ENCODE results near the gene SS18L1.

DNA sequence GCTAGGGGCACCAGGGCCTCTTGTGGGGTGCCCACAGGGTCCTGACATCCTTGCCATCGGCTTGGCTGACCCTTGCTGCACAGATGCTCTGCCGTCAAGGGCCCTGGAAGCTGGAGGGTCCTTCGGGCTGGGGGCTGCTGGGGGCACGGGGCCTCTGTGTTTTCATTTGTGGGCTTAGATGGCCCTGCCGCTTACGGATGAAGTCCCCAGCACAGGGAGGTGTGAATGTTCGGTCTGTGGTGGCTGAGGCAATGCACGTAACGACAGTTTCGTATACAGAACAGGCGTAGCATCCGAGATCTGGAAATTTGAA, 14.5 kb downstream of the SS18L1 start:
- TF ChIP-seq, protein P1, sequence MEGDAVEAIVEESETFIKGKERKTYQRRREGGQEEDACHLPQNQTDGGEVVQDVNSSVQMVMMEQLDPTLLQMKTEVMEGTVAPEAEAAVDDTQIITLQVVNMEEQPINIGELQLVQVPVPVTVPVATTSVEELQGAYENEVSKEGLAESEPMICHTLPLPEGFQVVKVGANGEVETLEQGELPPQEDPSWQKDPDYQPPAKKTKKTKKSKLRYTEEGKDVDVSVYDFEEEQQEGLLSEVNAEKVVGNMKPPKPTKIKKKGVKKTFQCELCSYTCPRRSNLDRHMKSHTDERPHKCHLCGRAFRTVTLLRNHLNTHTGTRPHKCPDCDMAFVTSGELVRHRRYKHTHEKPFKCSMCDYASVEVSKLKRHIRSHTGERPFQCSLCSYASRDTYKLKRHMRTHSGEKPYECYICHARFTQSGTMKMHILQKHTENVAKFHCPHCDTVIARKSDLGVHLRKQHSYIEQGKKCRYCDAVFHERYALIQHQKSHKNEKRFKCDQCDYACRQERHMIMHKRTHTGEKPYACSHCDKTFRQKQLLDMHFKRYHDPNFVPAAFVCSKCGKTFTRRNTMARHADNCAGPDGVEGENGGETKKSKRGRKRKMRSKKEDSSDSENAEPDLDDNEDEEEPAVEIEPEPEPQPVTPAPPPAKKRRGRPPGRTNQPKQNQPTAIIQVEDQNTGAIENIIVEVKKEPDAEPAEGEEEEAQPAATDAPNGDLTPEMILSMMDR (conservative IDR thresholded peaks at IDR 0.05; ENCODE audit: low read length) = no peak
- no peak for TF ChIP-seq EZH2phosphoT487 (IDR thresholded peaks at IDR 0.05; ENCODE audit: borderline replicate concordance, low read depth, low read length)

Data from OCI-LY7 (cell line).